Activated CD4-positive, alpha-beta memory T cell treated with anti-CD3 and anti-CD28 coated beads, Interleukin-2, amount 10 ng/mL, durations not matched to agents 7 days and 5 days (primary cell): Measurements from ENCODE around the gene GJB6. TPM values are rescaled to one million over a fixed set of nuclear protein-coding genes. Genes with fewer than 3 reads are reported as not detected.
"Not testable (repeated sequence)": the region's sequence is repeated elsewhere in the genome, so short reads cannot be mapped to it uniquely, and the experiment has no call there.

Experiments
- CTCF ChIA-PET: fragments of 350-600 bp; sonication (Branson Sonifier 250); formaldehyde crosslinking; loops from one replicate; lab custom pipeline; 2021; ENCODE audit warnings: antibody characterized with exemption, inconsistent platforms; lab: Charles Lee
- POLR2A ChIA-PET: fragments of 350-600 bp; sonication (Branson Sonifier 250); formaldehyde crosslinking; loops from one replicate; lab custom pipeline; 2021; ENCODE audit warnings: antibody characterized with exemption; lab: Charles Lee
- DNase-seq: peaks from one replicate; pipeline ENCODE4 v3.0.0-alpha.2; 2020
- H3K27ac Mint-ChIP-seq: one replicate; pipeline ENCODE4 v1.8.0; 2021; ENCODE audit warnings: mild to moderate bottlenecking, mixed read lengths
- H3K27me3 Mint-ChIP-seq: one replicate; pipeline ENCODE4 v1.8.0; 2021; ENCODE audit warnings: mixed read lengths
- H3K36me3 Mint-ChIP-seq: one replicate; pipeline ENCODE4 v1.8.0; 2021; ENCODE audit warnings: low read depth, mixed read lengths
- H3K4me1 Mint-ChIP-seq: one replicate; pipeline ENCODE4 v1.8.0; 2021; ENCODE audit warnings: mixed read lengths
- H3K4me3 Mint-ChIP-seq: one replicate; pipeline ENCODE4 v1.8.0; 2021; ENCODE audit warnings: mild to moderate bottlenecking, mixed read lengths
- H3K9me3 Mint-ChIP-seq: one replicate; pipeline ENCODE4 v1.8.0; 2021; ENCODE audit warnings: mixed read lengths
- total RNA-seq, 2 experiments: library from RNA; stranded (reverse); gene quantifications; one replicate each; pipeline ENCODE4 v1.2.3, GENCODE V29; 2021

The GJB6 gene
- 1 to 10 TPM; 6.0 to 6.1 TPM for total RNA-seq

GRCh38 chr13:20231839-20232555 is at the start of gene GJB6:
Gene GJB6 (minus strand): TSS chr13:20232319. CDS start chr13:20223480, 8,839 bp downstream.
- H3K4me1 Mint-ChIP-seq, result peaks cover 21% of the 10 kb centered on the region
- no peaks in the 10 kb centered on the region for H3K9me3 Mint-ChIP-seq
- H3K27ac Mint-ChIP-seq, result peak within 1 kb of the TSS; percentile 63
- peak; percentile 34 for DNase-seq
- ChIA-PET CTCF (interaction anchor here (1.1 kb wide), 1 partner anchor 8 kb away, joined by 3 read pairs; no protein-coding TSS in a partner anchor), POLR2A (interaction anchor here (1.2 to 1.4 kb wide), 2 partner anchors 187 to 244 kb away, joined by 3 to 4 read pairs; no protein-coding TSS in a partner anchor)
- peak within 1 kb of the TSS; percentile 79 for H3K4me3 Mint-ChIP-seq
- peaks cover 2% of the 10 kb centered on the region for H3K36me3 Mint-ChIP-seq
- peaks cover 34% of the 10 kb centered on the region for H3K27me3 Mint-ChIP-seq

- peaks cover 13% of the 10 kb centered on the region for H3K27me3 Mint-ChIP-seq
- H3K4me1 Mint-ChIP-seq, H3K4me3 Mint-ChIP-seq, POLR2A ChIA-PET, H3K27ac Mint-ChIP-seq, DNase-seq, H3K36me3 Mint-ChIP-seq, H3K9me3 Mint-ChIP-seq: not testable (repeated sequence)
- CTCF ChIA-PET, result interaction anchor here (0.8 kb wide), 1 partner anchor 14 kb away, joined by 3 read pairs; no protein-coding TSS in a partner anchor
Observed at GRCh38 chr13:20276901-20277300, 44.8 kb upstream of the GJB6 start.

DNA sequence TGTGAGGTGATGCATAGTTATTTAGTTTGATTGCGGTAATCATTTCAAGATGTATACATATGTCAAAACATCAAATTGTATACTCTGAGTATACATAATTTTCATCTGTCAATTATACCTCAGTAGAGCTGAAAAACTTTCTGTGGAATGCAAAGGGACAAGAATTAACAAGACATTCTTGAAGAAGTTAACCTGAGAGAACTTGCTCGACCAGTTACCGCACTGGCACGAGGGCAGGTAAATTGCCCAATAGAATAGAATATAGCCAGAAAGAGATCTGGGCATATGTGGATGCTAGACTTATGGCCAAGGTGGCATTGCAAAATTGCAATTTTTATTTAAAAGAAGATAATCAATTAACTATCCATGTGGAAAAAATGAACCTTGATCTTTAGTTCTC is 42.3 kb upstream of the GJB6 start:
- Mint-ChIP-seq H3K4me3 (no peak overlapping the region), H3K9me3 (peaks cover 3% of the 10 kb centered on the region), H3K36me3 (no peaks in the 10 kb centered on the region), H3K27ac (no peak overlapping the region), H3K4me1 (no peaks in the 10 kb centered on the region), H3K27me3 (peaks cover 12% of the 10 kb centered on the region)
- ChIA-PET POLR2A (no interaction called here), CTCF (no interaction called here)
- no peak for DNase-seq

- no peak for DNase-seq
- peaks cover 3% of the 10 kb centered on the region for H3K9me3 Mint-ChIP-seq
- H3K27me3 Mint-ChIP-seq, result peaks cover 11% of the 10 kb centered on the region
- H3K27ac Mint-ChIP-seq, result no peak overlapping the region
- ChIA-PET POLR2A (no interaction called here), CTCF (no interaction called here)
- H3K4me1 Mint-ChIP-seq, result no peaks in the 10 kb centered on the region
- H3K4me3 Mint-ChIP-seq, result no peak overlapping the region
- H3K36me3 Mint-ChIP-seq, result no peaks in the 10 kb centered on the region
Observed at GRCh38 chr13:20272588-20273171, 40.6 kb upstream of the GJB6 start.

DNA sequence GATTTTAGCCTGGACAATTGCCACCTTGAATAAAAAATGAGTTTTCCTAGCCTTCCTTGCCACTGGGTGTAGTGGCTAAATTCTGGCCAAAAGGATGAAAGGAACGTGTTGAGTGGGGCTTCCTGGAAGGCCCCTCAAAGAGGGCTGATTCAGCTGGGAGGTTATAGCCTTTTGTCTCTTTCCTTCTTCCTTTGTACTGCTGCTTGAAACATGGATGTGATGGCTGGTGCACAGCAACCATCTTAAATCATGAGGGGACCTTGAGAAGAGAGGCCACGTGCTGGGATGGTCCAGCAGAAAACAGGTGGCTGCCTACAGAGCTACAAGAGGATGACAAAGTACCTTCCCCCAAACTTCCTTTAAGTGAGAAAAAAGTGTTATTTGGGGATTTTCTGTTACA is 40.0 kb upstream of the GJB6 start:
- no peaks in the 10 kb centered on the region for H3K36me3 Mint-ChIP-seq
- no peaks in the 10 kb centered on the region for H3K4me1 Mint-ChIP-seq
- H3K27me3 Mint-ChIP-seq, result peaks cover 11% of the 10 kb centered on the region
- H3K9me3 Mint-ChIP-seq, result no peaks in the 10 kb centered on the region
- CTCF ChIA-PET, result no interaction called here
- POLR2A ChIA-PET, result no interaction called here
- no peak overlapping the region for H3K4me3 Mint-ChIP-seq
- no peak overlapping the region for H3K27ac Mint-ChIP-seq
- DNase-seq, result no peak

- DNase-seq, result no peak
- ChIA-PET CTCF (no interaction called here), POLR2A (no interaction called here)
- Mint-ChIP-seq H3K9me3 (no peaks in the 10 kb centered on the region), H3K27me3 (peaks cover 11% of the 10 kb centered on the region), H3K36me3 (no peaks in the 10 kb centered on the region), H3K27ac (no peak overlapping the region), H3K4me1 (no peaks in the 10 kb centered on the region), H3K4me3 (no peak overlapping the region)
Observed at GRCh38 chr13:20271441-20271840, 39.3 kb upstream of the GJB6 start.

- Mint-ChIP-seq H3K4me3 (no peak overlapping the region), H3K27ac (no peak overlapping the region), H3K4me1 (no peaks in the 10 kb centered on the region), H3K36me3 (no peaks in the 10 kb centered on the region), H3K27me3 (peaks cover 11% of the 10 kb centered on the region), H3K9me3 (no peaks in the 10 kb centered on the region)
- POLR2A ChIA-PET, result no interaction called here
- no peak for DNase-seq
- CTCF ChIA-PET, result interaction anchor here (0.6 kb wide), 1 partner anchor 485 kb away, joined by 3 read pairs; no protein-coding TSS in a partner anchor
Observed at GRCh38 chr13:20270163-20270865, 38.2 kb upstream of the GJB6 start.

GRCh38 chr13:20264271-20265018 is 32.3 kb upstream of the GJB6 start:
- no peaks in the 10 kb centered on the region for H3K36me3 Mint-ChIP-seq
- POLR2A ChIA-PET, result no interaction called here

GRCh38 chr13:20263393-20264044 is 31.4 kb upstream of the GJB6 start:
- Mint-ChIP-seq H3K4me3 (no peak overlapping the region), H3K4me1 (peaks cover 10% of the 10 kb centered on the region), H3K36me3 (no peaks in the 10 kb centered on the region), H3K9me3 (no peaks in the 10 kb centered on the region), H3K27ac (no peak overlapping the region), H3K27me3 (peaks cover 4% of the 10 kb centered on the region)
- POLR2A ChIA-PET, result no interaction called here
- CTCF ChIA-PET, result no interaction called here
- DNase-seq, result no peak

More at GRCh38 chr13:20264271-20265018, 32.3 kb upstream of the GJB6 start:
- CTCF ChIA-PET, result no interaction called here
- H3K4me1 Mint-ChIP-seq, result peaks cover 10% of the 10 kb centered on the region
- H3K9me3 Mint-ChIP-seq, result no peaks in the 10 kb centered on the region
- no peak overlapping the region for H3K4me3 Mint-ChIP-seq
- H3K27ac Mint-ChIP-seq, result no peak overlapping the region
- peaks cover 4% of the 10 kb centered on the region for H3K27me3 Mint-ChIP-seq
- no peak for DNase-seq

- ChIA-PET POLR2A (no interaction called here), CTCF (no interaction called here)
- no peaks in the 10 kb centered on the region for H3K9me3 Mint-ChIP-seq
- no peak for DNase-seq
- H3K27me3 Mint-ChIP-seq, result peaks cover 4% of the 10 kb centered on the region
- H3K27ac Mint-ChIP-seq, result no peak overlapping the region
- peaks cover 4% of the 10 kb centered on the region for H3K4me1 Mint-ChIP-seq
- H3K4me3 Mint-ChIP-seq, result no peak overlapping the region
- H3K36me3 Mint-ChIP-seq, result no peaks in the 10 kb centered on the region
Observed at GRCh38 chr13:20258963-20259288, 26.8 kb upstream of the GJB6 start.

- no peaks in the 10 kb centered on the region for H3K36me3 Mint-ChIP-seq
- no peaks in the 10 kb centered on the region for H3K9me3 Mint-ChIP-seq
- ChIA-PET POLR2A (no interaction called here), CTCF (interaction anchor here (0.6 kb wide), 1 partner anchor 228 kb away, joined by 3 read pairs; no protein-coding TSS in a partner anchor)
- H3K27ac Mint-ChIP-seq, result no peak overlapping the region
- peaks cover under 1% of the 10 kb centered on the region for H3K27me3 Mint-ChIP-seq
- no peaks in the 10 kb centered on the region for H3K4me1 Mint-ChIP-seq
- DNase-seq, result no peak
- no peak overlapping the region for H3K4me3 Mint-ChIP-seq
Observed at GRCh38 chr13:20258208-20258962, 26.3 kb upstream of the GJB6 start.

- Mint-ChIP-seq H3K27ac (no peak overlapping the region), H3K4me3 (no peak overlapping the region), H3K9me3 (no peaks in the 10 kb centered on the region), H3K27me3 (peaks cover 9% of the 10 kb centered on the region), H3K4me1 (no peaks in the 10 kb centered on the region), H3K36me3 (no peaks in the 10 kb centered on the region)
- no peak for DNase-seq
- POLR2A ChIA-PET, result no interaction called here
- CTCF ChIA-PET, result interaction anchor here (0.5 kb wide), 1 partner anchor 637 kb away, joined by 4 read pairs; no protein-coding TSS in a partner anchor
Observed at GRCh38 chr13:20254076-20254475, 22.0 kb upstream of the GJB6 start.
